ENCODE data around the gene RNFT2. TPM values are rescaled to one million over a fixed set of nuclear protein-coding genes. Genes with fewer than 3 reads are reported as not detected.

RNFT2 gene
- polyA plus RNA-seq, 2 of the 4 experiments (the other 2 are of a cell fraction) = 2.6 to 7.2 TPM

GRCh38 chr12:116710370-116711150 is 27.6 kb upstream of the RNFT2 start:
- no peak for ATAC-seq
- TF ChIP-seq, protein P1, sequence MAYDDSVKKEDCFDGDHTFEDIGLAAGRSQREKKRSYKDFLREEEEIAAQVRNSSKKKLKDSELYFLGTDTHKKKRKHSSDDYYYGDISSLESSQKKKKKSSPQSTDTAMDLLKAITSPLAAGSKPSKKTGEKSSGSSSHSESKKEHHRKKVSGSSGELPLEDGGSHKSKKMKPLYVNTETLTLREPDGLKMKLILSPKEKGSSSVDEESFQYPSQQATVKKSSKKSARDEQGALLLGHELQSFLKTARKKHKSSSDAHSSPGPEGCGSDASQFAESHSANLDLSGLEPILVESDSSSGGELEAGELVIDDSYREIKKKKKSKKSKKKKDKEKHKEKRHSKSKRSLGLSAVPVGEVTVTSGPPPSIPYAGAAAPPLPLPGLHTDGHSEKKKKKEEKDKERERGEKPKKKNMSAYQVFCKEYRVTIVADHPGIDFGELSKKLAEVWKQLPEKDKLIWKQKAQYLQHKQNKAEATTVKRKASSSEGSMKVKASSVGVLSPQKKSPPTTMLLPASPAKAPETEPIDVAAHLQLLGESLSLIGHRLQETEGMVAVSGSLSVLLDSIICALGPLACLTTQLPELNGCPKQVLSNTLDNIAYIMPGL (CRISPR knock-in tag; IDR thresholded peaks at IDR 0.05; ENCODE audit: borderline replicate concordance) = no peak
- no peak for TF ChIP-seq ZNF302 (CRISPR knock-in tag; IDR thresholded peaks at IDR 0.05)
- TF ChIP-seq HEYL (CRISPR knock-in tag; IDR thresholded peaks at IDR 0.05) = no peak
- no peak for TF ChIP-seq CEBPB (IDR thresholded peaks at IDR 0.05)
- no peak for TF ChIP-seq USF2 (IDR thresholded peaks at IDR 0.05)
- TF ChIP-seq GATA3 (IDR thresholded peaks at IDR 0.05; ENCODE audit: borderline replicate concordance) = no peak
- TF ChIP-seq HOXB13 (CRISPR knock-in tag; IDR thresholded peaks at IDR 0.05; ENCODE audit: low read depth) = no peak
- TF ChIP-seq NPAS2 (CRISPR knock-in tag; IDR thresholded peaks at IDR 0.05; ENCODE audit: borderline replicate concordance) = no peak
- no peak for TF ChIP-seq FOSL2 (IDR thresholded peaks at IDR 0.05)
- no peak for TF ChIP-seq FOSL2 (CRISPR knock-in tag; IDR thresholded peaks at IDR 0.05)
- no peak for TF ChIP-seq POLR2AphosphoS2 (conservative IDR thresholded peaks at IDR 0.05; ENCODE audit: low read length)
- no peak for TF ChIP-seq KDM1A (IDR thresholded peaks at IDR 0.05; ENCODE audit: low read depth)
- TF ChIP-seq RARB (CRISPR knock-in tag; IDR thresholded peaks at IDR 0.05) = no peak
- no peak for TF ChIP-seq CTCF (IDR thresholded peaks at IDR 0.05)
- no peak for TF ChIP-seq KDM5A (IDR thresholded peaks at IDR 0.05)
- TF ChIP-seq EHMT2 (IDR thresholded peaks at IDR 0.05; ENCODE audit: low read depth) = no peak
- no peak for TF ChIP-seq MAX (IDR thresholded peaks at IDR 0.05)
- TF ChIP-seq PHF8 (IDR thresholded peaks at IDR 0.05; ENCODE audit: borderline replicate concordance, low read depth) = no peak
- DNase-seq (ENCODE audit: low read depth in 1 of 2, low spot score in 1 of 2) = no peak
- Histone ChIP-seq H3K9me3 (no peaks in the 10 kb centered on the region), H3K4me3 (no peak overlapping the region), H3K4me1 (peaks cover 10% of the 10 kb centered on the region; the same call in 1 of the 3 replicates), H3K27ac (no peak overlapping the region), H3K4me2 (no peak overlapping the region)
- ChIA-PET CTCF (interaction anchor here (1.2 to 2.6 kb wide), 15 partner anchors 9 to 738 kb away, joined by 4 to 39 read pairs (median 9); partner anchors contain the start of gene HRK), POLR2A (no interaction called here)
- 54% methylated on average over 8 of the region's 8 CpGs for WGBS (ENCODE audit: missing lambda C conversion rate)
- FAIRE-seq = no peak

- no peak for TF ChIP-seq POLR2AphosphoS2 (conservative IDR thresholded peaks at IDR 0.05; ENCODE audit: low read length)
- TF ChIP-seq EHMT2 (IDR thresholded peaks at IDR 0.05; ENCODE audit: low read depth) = no peak
- TF ChIP-seq MYC (IDR thresholded peaks at IDR 0.05; ENCODE audit: borderline replicate concordance, low read length) = no peak
- TF ChIP-seq, protein P2, sequence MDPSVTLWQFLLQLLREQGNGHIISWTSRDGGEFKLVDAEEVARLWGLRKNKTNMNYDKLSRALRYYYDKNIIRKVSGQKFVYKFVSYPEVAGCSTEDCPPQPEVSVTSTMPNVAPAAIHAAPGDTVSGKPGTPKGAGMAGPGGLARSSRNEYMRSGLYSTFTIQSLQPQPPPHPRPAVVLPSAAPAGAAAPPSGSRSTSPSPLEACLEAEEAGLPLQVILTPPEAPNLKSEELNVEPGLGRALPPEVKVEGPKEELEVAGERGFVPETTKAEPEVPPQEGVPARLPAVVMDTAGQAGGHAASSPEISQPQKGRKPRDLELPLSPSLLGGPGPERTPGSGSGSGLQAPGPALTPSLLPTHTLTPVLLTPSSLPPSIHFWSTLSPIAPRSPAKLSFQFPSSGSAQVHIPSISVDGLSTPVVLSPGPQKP (IDR thresholded peaks at IDR 0.05; ENCODE audit: low read depth, low read length) = no peak
- TF ChIP-seq RAD21 (conservative IDR thresholded peaks at IDR 0.05 in 1 of 2, IDR thresholded peaks at IDR 0.05 in 1 of 2) = no peak
- no peak for TF ChIP-seq HOXA7 (CRISPR knock-in tag; IDR thresholded peaks at IDR 0.05)
- no peak for TF ChIP-seq SREBF2 (IDR thresholded peaks at IDR 0.05)
- TF ChIP-seq CHD2 (IDR thresholded peaks at IDR 0.05; ENCODE audit: low read length, partially characterized antibody) = no peak
- no peak for TF ChIP-seq ZC3H11A (IDR thresholded peaks at IDR 0.05)
- no peak for TF ChIP-seq USF2 (IDR thresholded peaks at IDR 0.05)
- no peak for TF ChIP-seq MAZ (IDR thresholded peaks at IDR 0.05; ENCODE audit: borderline replicate concordance, low read depth, low read length)
- TF ChIP-seq RARB (CRISPR knock-in tag; IDR thresholded peaks at IDR 0.05) = no peak
- no peak for TF ChIP-seq FOXS1 (CRISPR knock-in tag; IDR thresholded peaks at IDR 0.05)
- no peak for TF ChIP-seq ZSCAN20 (CRISPR knock-in tag; IDR thresholded peaks at IDR 0.05)
- ATAC-seq (no peak), DNase-seq (ENCODE audit: low read depth in 1 of 2, low spot score in 1 of 2) (no peak), FAIRE-seq (no peak)
- POLR2A ChIA-PET = no interaction called here
- no peak overlapping the region for H3K4me2 ChIP-seq
- H3K4me1 ChIP-seq = peaks cover 10% of the 10 kb centered on the region; the same call in 1 of the 3 replicates
- WGBS (ENCODE audit: missing lambda C conversion rate) = 84% methylated on average over 17 of the region's 17 CpGs
- H3K9me3 ChIP-seq = no peaks in the 10 kb centered on the region
- CTCF ChIA-PET = interaction anchor here (0.7 to 1.5 kb wide), 2 partner anchors 9 to 12 kb away, joined by 3 to 6 read pairs; no protein-coding TSS in a partner anchor
- H3K27ac ChIP-seq = no peak overlapping the region
- no peak overlapping the region for H3K4me3 ChIP-seq
These were observed 25.4 kb upstream of the RNFT2 start for GRCh38 chr12:116712458-116713303.
